Sigmoid colon (tissue), 7 donors: ENCODE results near the gene ACTN1. TPM values are rescaled to one million over a fixed set of nuclear protein-coding genes. Genes with fewer than 3 reads are reported as not detected.
A peak's percentile ranks its signal among the peaks of the same experiment; 100 is the strongest.

ENCODE experiments used
- DNase-seq: peaks from one replicate; pipeline ENCODE4 v3.0.0-alpha.2; 2019
- H3K27ac ChIP-seq, 4 donors: fragments of 200-600 bp; sonication (generic); one replicate each; pipeline ENCODE4 v1.5.1; 2016 to 2019; ENCODE audit warnings: mild to moderate bottlenecking in 1 of 4
- H3K27me3 ChIP-seq, 3 donors: fragments of 200-600 bp; sonication (generic); one replicate each; pipeline ENCODE4 v1.5.1; 2019; ENCODE audit warnings: mild to moderate bottlenecking in 1 of 3
- H3K36me3 ChIP-seq, 4 donors: fragments of 200-600 bp; sonication (generic); one replicate each; pipeline ENCODE4 v1.5.1; 2016 to 2019
- H3K4me1 ChIP-seq, 4 donors: fragments of 200-600 bp; sonication (generic); one replicate each; pipeline ENCODE4 v1.5.1; 2017 to 2019
- H3K4me3 ChIP-seq, 4 donors: fragments of 200-600 bp; sonication (generic); one replicate each; pipeline ENCODE4 v1.5.1; 2017 to 2019; ENCODE audit warnings: mild to moderate bottlenecking in 2 of 4, moderate library complexity in 1 of 4
- H3K9me3 ChIP-seq, 4 donors: fragments of 200-600 bp in 3 of 4; sonication (generic) in 3 of 4; one replicate each; pipeline versions ENCODE4 v1.5.1 to v1.6.1; 2013 to 2019
- EP300 ChIP-seq, 4 donors: sonication (generic); formaldehyde crosslinking; IDR thresholded peaks; one replicate each; pipeline ENCODE4 v1.6.1; 2017; ENCODE audit warnings: antibody characterized with exemption in 4 of 4
- POLR2A ChIP-seq, 2 donors: fragments of 450-650 bp; IDR thresholded peaks; one replicate each; pipeline ENCODE4 v1.6.1; 2016; ENCODE audit warnings: antibody characterized with exemption in 2 of 2, mild to moderate bottlenecking in 2 of 2, moderate library complexity in 2 of 2
- POLR2AphosphoS5 ChIP-seq, 4 donors: sonication (generic); formaldehyde crosslinking; IDR thresholded peaks; one replicate each; pipeline ENCODE4 v1.6.1; 2017; ENCODE audit warnings: antibody characterized with exemption in 4 of 4
- WGBS, 2 donors: extraction: QIAGEN DNeasy Blood & Tissue Kit; methylation state at CpG; one replicate each; pipeline ENCODE4 v1.1.7; 2013; 5-methylcytosine and 5-hydroxymethylcytosine counted together
- intact Hi-C: fragments of 100-400 bp; cut with DNase I; formaldehyde crosslinking; loops from one replicate; pipeline ENCODE4 v1.15.1; 2023
- polyA plus RNA-seq, 3 donors: library from polyadenylated mRNA; stranded (reverse); fragments of 200-250 nt; gene quantifications; one replicate each; pipeline ENCODE4 v1.2.3, GENCODE V29; 2013
- total RNA-seq, 4 donors: library from RNA; depleted of rRNA; stranded (reverse); fragments of >200 nt; gene quantifications; one replicate each; pipeline ENCODE4 v1.1.0, GENCODE V29; 2016
- TF ChIP-seq, protein P1 (sequence below), 4 experiments: fragments of 450-650 bp in 3 of 4; fragments of 200-600 bp in 1 of 4; IDR thresholded peaks; one replicate each; pipeline ENCODE4 v1.5.1; 2016 to 2019; ENCODE audit warnings: antibody characterized with exemption in 4 of 4, mild to moderate bottlenecking in 3 of 4, moderate library complexity in 2 of 4
- donor health status: healthy with polysubstance abuse.
- donor health status: Bipolar disorder and iron deficiency.
- donor health status: healthy.

The ACTN1 gene
- total and polyA plus RNA-seq, 7 donors = 20.1 to 1,069 (median 372) TPM

GRCh38 chr14:68932231-68932630 is 46.9 kb downstream of the ACTN1 start:
- TF ChIP-seq POLR2A (IDR thresholded peaks at IDR 0.05) = no peak
- TF ChIP-seq POLR2AphosphoS5 (IDR thresholded peaks at IDR 0.05) = peak in 1 of 4 donors; percentile 9
- WGBS, 2 donors = 76 to 78% methylated on average over 4 of the region's 4 CpGs
- Histone ChIP-seq H3K27ac (peak overlapping the region; percentile 98 to 100 (median 100)), H3K4me3 (no peak overlapping the region), H3K36me3 (no peaks in the 10 kb centered on the region), H3K4me1 (peaks cover 0 to 100% (median 99%) of the 10 kb centered on the region in 4 donors), H3K9me3 (no peaks in the 10 kb centered on the region), H3K27me3 (no peaks in the 10 kb centered on the region)
- intact Hi-C loops = no loop called here
- DNase-seq = no peak

DNA sequence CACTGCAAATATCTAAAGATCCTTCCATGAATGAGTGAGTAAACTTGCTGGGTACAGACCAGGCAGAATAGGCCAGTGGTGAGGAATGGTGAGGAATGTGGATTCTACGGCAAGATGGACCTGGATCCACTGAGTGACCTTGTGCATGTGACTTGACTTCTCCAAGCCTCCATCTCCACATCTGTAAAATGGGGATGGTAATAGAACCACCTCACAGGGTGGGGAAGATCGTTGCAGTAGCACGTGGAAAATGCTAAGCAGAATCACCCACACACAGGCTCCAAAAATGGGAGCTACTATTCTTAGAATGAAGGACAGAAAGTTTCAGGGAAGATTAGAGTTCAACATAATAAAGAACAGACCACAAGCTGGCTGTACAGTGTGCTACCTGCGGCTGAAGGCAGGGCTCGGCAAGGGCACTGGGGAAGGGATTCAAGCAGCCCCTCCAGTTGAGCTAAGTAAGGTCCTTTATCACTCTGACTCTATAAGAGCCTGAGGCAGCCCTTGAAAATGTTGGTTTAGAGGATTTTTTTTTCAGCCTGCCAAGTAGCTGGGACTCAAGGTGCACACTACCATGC is 47.5 kb downstream of the ACTN1 start:
- H3K4me3 ChIP-seq = no peak overlapping the region
- no peaks in the 10 kb centered on the region for H3K9me3 ChIP-seq
- DNase-seq = no peak
- peak overlapping the region; percentile 98 to 100 (median 100) for H3K27ac ChIP-seq
- no peaks in the 10 kb centered on the region for H3K27me3 ChIP-seq
- H3K36me3 ChIP-seq = no peaks in the 10 kb centered on the region
- peaks cover 0 to 98% (median 96%) of the 10 kb centered on the region in 4 donors for H3K4me1 ChIP-seq
- 89 to 95% methylated on average over 5 of the region's 5 CpGs for WGBS, 2 donors
- intact Hi-C loops = no loop called here
- TF ChIP-seq, protein P1, sequence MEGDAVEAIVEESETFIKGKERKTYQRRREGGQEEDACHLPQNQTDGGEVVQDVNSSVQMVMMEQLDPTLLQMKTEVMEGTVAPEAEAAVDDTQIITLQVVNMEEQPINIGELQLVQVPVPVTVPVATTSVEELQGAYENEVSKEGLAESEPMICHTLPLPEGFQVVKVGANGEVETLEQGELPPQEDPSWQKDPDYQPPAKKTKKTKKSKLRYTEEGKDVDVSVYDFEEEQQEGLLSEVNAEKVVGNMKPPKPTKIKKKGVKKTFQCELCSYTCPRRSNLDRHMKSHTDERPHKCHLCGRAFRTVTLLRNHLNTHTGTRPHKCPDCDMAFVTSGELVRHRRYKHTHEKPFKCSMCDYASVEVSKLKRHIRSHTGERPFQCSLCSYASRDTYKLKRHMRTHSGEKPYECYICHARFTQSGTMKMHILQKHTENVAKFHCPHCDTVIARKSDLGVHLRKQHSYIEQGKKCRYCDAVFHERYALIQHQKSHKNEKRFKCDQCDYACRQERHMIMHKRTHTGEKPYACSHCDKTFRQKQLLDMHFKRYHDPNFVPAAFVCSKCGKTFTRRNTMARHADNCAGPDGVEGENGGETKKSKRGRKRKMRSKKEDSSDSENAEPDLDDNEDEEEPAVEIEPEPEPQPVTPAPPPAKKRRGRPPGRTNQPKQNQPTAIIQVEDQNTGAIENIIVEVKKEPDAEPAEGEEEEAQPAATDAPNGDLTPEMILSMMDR (IDR thresholded peaks at IDR 0.05) = no peak
- TF ChIP-seq EP300 (IDR thresholded peaks at IDR 0.05) (peak in 2 of 4 donors; percentile 29 to 49), POLR2AphosphoS5 (IDR thresholded peaks at IDR 0.05) (peak in 3 of 4 donors; percentile 41 to 59 (median 51))

- no peaks in the 10 kb centered on the region for H3K36me3 ChIP-seq
- intact Hi-C loops = no loop called here
- 85 to 89% methylated on average over 3 of the region's 3 CpGs for WGBS, 2 donors
- H3K4me1 ChIP-seq = peaks cover 0 to 93% (median 91%) of the 10 kb centered on the region in 4 donors
- H3K27me3 ChIP-seq = no peaks in the 10 kb centered on the region
- H3K4me3 ChIP-seq = no peak overlapping the region
- H3K27ac ChIP-seq = peak overlapping the region; percentile 98 to 100 (median 100)
- H3K9me3 ChIP-seq = no peaks in the 10 kb centered on the region
- no peak for TF ChIP-seq POLR2AphosphoS5 (IDR thresholded peaks at IDR 0.05)
- no peak for TF ChIP-seq EP300 (IDR thresholded peaks at IDR 0.05)
- TF ChIP-seq, protein P1 (IDR thresholded peaks at IDR 0.05) = no peak
- no peak for TF ChIP-seq POLR2A (IDR thresholded peaks at IDR 0.05)
- no peak for DNase-seq
Measured at GRCh38 chr14:68931063-68931462, 48.0 kb downstream of the ACTN1 start.

DNA sequence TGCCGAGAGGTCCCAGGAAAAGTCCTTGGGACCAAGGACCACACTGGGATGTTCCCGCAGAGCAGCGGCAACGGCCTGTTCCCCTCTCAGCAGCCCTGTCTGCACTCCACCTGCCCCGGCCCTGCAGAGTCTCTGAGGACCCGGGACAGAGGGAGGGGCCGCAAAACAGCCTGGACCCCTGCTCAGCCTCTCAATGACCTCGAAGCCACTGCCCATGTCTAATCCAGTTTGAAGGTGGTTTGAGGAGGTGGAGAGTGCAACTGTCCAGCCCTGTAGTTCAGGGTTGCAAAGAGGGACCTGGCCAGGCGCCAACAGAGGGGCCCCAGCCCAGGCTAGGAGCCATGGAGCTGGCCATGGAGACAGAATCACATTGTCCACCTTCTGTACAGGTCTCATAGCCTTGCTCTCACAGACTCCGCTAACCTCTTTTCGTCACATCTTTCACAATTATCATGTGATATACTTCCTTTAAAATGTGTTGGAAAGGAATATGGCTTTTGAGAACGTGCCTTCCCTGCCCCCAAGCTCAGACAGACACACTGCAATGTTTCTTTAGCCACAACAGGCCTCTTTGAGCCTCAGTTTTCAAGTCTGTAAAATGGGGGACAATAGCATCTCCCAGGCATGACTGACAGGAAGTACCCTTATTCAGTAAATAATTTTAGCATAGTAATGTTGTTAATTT is 49.3 kb downstream of the ACTN1 start:
- Histone ChIP-seq H3K27ac (peak overlapping the region; percentile 98 to 100 (median 100)), H3K4me1 (peaks cover 0 to 93% (median 90%) of the 10 kb centered on the region in 4 donors), H3K4me3 (peak overlapping the region in 2 of 4 donors; percentile 7 to 20), H3K36me3 (peaks cover 0 to 4% (median 0%) of the 10 kb centered on the region in 4 donors), H3K27me3 (no peaks in the 10 kb centered on the region), H3K9me3 (no peaks in the 10 kb centered on the region)
- 86 to 90% methylated on average over 12 of the region's 12 CpGs for WGBS, 2 donors
- intact Hi-C loops = no loop called here
- DNase-seq = no peak
- TF ChIP-seq, protein P1 (IDR thresholded peaks at IDR 0.05) = no peak
- TF ChIP-seq EP300 (IDR thresholded peaks at IDR 0.05) (no peak), POLR2AphosphoS5 (IDR thresholded peaks at IDR 0.05) (peak in 3 of 4 donors; percentile 43 to 46 (median 45))

GRCh38 chr14:68928770-68929550 is 50.1 kb downstream of the ACTN1 start:
- no peaks in the 10 kb centered on the region for H3K27me3 ChIP-seq
- WGBS, 2 donors = 79 to 83% methylated on average over 22 of the region's 22 CpGs
- TF ChIP-seq POLR2AphosphoS5 (IDR thresholded peaks at IDR 0.05) (no peak), POLR2A (IDR thresholded peaks at IDR 0.05) (no peak)
- TF ChIP-seq, protein P1 (IDR thresholded peaks at IDR 0.05) = no peak
- no peaks in the 10 kb centered on the region for H3K9me3 ChIP-seq
- peak overlapping the region in 2 of 4 donors; percentile 7 to 20 for H3K4me3 ChIP-seq
- peaks cover 0 to 9% (median under 1%) of the 10 kb centered on the region in 4 donors for H3K36me3 ChIP-seq
- H3K27ac ChIP-seq = peak overlapping the region; percentile 98 to 100 (median 100)
- intact Hi-C loops = no loop called here
- peaks cover 0 to 93% (median 90%) of the 10 kb centered on the region in 4 donors for H3K4me1 ChIP-seq
- DNase-seq = no peak
